Measurements from ENCODE around the gene TMEM176A. TPM values are rescaled to one million over a fixed set of nuclear protein-coding genes. Genes with fewer than 3 reads are reported as not detected.

TMEM176A gene
- total RNA-seq, 6 experiments from 2014 or later = not detected

GRCh38 chr7:150781961-150782360 is 18.6 kb upstream of the TMEM176A start:
- H3K4me1 Mint-ChIP-seq (ENCODE audit: low read depth) = no peaks in the 10 kb centered on the region
- H3K36me3 Mint-ChIP-seq (ENCODE audit: low read depth) = no peaks in the 10 kb centered on the region
- H3K27me3 Mint-ChIP-seq (ENCODE audit: insufficient read depth) = peaks cover 13% of the 10 kb centered on the region
- DNase-seq = no peak
- no peaks in the 10 kb centered on the region for H3K9me3 Mint-ChIP-seq
- no peak overlapping the region for H3K27ac Mint-ChIP-seq
- TF ChIP-seq CTCF (IDR thresholded peaks at IDR 0.05) = no peak
- H3K4me3 Mint-ChIP-seq = no peak overlapping the region

GRCh38 chr7:150784120-150784736 is 16.3 kb upstream of the TMEM176A start:
- no peaks in the 10 kb centered on the region for H3K9me3 Mint-ChIP-seq
- DNase-seq = no peak
- no peak for TF ChIP-seq CTCF (IDR thresholded peaks at IDR 0.05)
- no peaks in the 10 kb centered on the region for H3K36me3 Mint-ChIP-seq (ENCODE audit: low read depth)
- no peak overlapping the region for H3K27ac Mint-ChIP-seq
- H3K4me1 Mint-ChIP-seq (ENCODE audit: low read depth) = no peaks in the 10 kb centered on the region
- peaks cover 17% of the 10 kb centered on the region for H3K27me3 Mint-ChIP-seq (ENCODE audit: insufficient read depth)
- no peak overlapping the region for H3K4me3 Mint-ChIP-seq

- H3K36me3 Mint-ChIP-seq (ENCODE audit: low read depth) = no peaks in the 10 kb centered on the region
- H3K27me3 Mint-ChIP-seq (ENCODE audit: insufficient read depth) = peaks cover 17% of the 10 kb centered on the region
- no peaks in the 10 kb centered on the region for H3K9me3 Mint-ChIP-seq
- H3K4me3 Mint-ChIP-seq = no peak overlapping the region
- no peaks in the 10 kb centered on the region for H3K4me1 Mint-ChIP-seq (ENCODE audit: low read depth)
- DNase-seq = no peak
- TF ChIP-seq CTCF (IDR thresholded peaks at IDR 0.05) = no peak
- no peak overlapping the region for H3K27ac Mint-ChIP-seq
These were observed 15.6 kb upstream of the TMEM176A start for GRCh38 chr7:150784954-150785353.

- Mint-ChIP-seq H3K27ac (no peak overlapping the region), H3K4me3 (no peak overlapping the region), H3K27me3 (ENCODE audit: insufficient read depth) (peaks cover 20% of the 10 kb centered on the region), H3K4me1 (ENCODE audit: low read depth) (no peaks in the 10 kb centered on the region), H3K36me3 (ENCODE audit: low read depth) (no peaks in the 10 kb centered on the region), H3K9me3 (no peaks in the 10 kb centered on the region)
- TF ChIP-seq CTCF (IDR thresholded peaks at IDR 0.05) = no peak
- DNase-seq = no peak
These were observed 13.0 kb upstream of the TMEM176A start for GRCh38 chr7:150787321-150788281.

GRCh38 chr7:150788474-150789269 is 11.9 kb upstream of the TMEM176A start:
- no peak for TF ChIP-seq CTCF (IDR thresholded peaks at IDR 0.05)
- no peaks in the 10 kb centered on the region for H3K4me1 Mint-ChIP-seq (ENCODE audit: low read depth)
- H3K27me3 Mint-ChIP-seq (ENCODE audit: insufficient read depth) = peaks cover 20% of the 10 kb centered on the region
- no peak overlapping the region for H3K4me3 Mint-ChIP-seq
- DNase-seq = no peak
- no peaks in the 10 kb centered on the region for H3K9me3 Mint-ChIP-seq
- H3K36me3 Mint-ChIP-seq (ENCODE audit: low read depth) = no peaks in the 10 kb centered on the region
- no peak overlapping the region for H3K27ac Mint-ChIP-seq
